Measurements from ENCODE around the gene NUBP1.
A peak's percentile ranks its signal among the peaks of the same experiment; 100 is the strongest.
"Not testable (repeated sequence)": the region's sequence is repeated elsewhere in the genome, so short reads cannot be mapped to it uniquely, and the experiment has no call there.

Gene NUBP1

GRCh38 chr16:10738231-10739077 lies 5.2 kb upstream of the NUBP1 start:
- TF ChIP-seq MAX (IDR thresholded peaks at IDR 0.05; ENCODE audit: low read depth, low read length) (no peak), MYC (IDR thresholded peaks at IDR 0.05; ENCODE audit: low read depth, low read length) (no peak), POLR2A (IDR thresholded peaks at IDR 0.05; ENCODE audit: extremely low read depth, insufficient read length) (no peak), CTCF (IDR thresholded peaks at IDR 0.05; ENCODE audit: low read depth, low read length) (no peak)
- peak; percentile 80 for DNase-seq (ENCODE audit: low read depth)
- H3K4me3 ChIP-seq (ENCODE audit: low read depth, low read length) = no peak overlapping the region

- no peak for DNase-seq (ENCODE audit: low read depth)
- no peak overlapping the region for H3K4me3 ChIP-seq (ENCODE audit: low read depth, low read length)
- no peak for TF ChIP-seq CTCF (IDR thresholded peaks at IDR 0.05; ENCODE audit: low read depth, low read length)
Observed at GRCh38 chr16:10740000-10740844, 3.4 kb upstream of the NUBP1 start.

GRCh38 chr16:10740845-10741208 lies 2.8 kb upstream of the NUBP1 start:
- no peak for DNase-seq (ENCODE audit: low read depth)
- H3K4me3 ChIP-seq (ENCODE audit: low read depth, low read length) = no peak overlapping the region
- TF ChIP-seq POLR2A (IDR thresholded peaks at IDR 0.05; ENCODE audit: extremely low read depth, insufficient read length) (no peak), MAX (IDR thresholded peaks at IDR 0.05; ENCODE audit: low read depth, low read length) (no peak), MYC (IDR thresholded peaks at IDR 0.05; ENCODE audit: low read depth, low read length) (no peak), CTCF (IDR thresholded peaks at IDR 0.05; ENCODE audit: low read depth, low read length) (no peak)

- DNase-seq (ENCODE audit: low read depth); H3K4me3 ChIP-seq (ENCODE audit: low read depth, low read length): not testable (repeated sequence)
Observed at GRCh38 chr16:10741249-10741648, 2.4 kb upstream of the NUBP1 start.

GRCh38 chr16:10741844-10742243 lies 1.8 kb upstream of the NUBP1 start:
- no peak overlapping the region for H3K4me3 ChIP-seq (ENCODE audit: low read depth, low read length)
- TF ChIP-seq POLR2A (IDR thresholded peaks at IDR 0.05; ENCODE audit: extremely low read depth, insufficient read length) (no peak), MAX (IDR thresholded peaks at IDR 0.05; ENCODE audit: low read depth, low read length) (no peak), MYC (IDR thresholded peaks at IDR 0.05; ENCODE audit: low read depth, low read length) (no peak), CTCF (IDR thresholded peaks at IDR 0.05; ENCODE audit: low read depth, low read length) (no peak)
- DNase-seq (ENCODE audit: low read depth) = no peak

GRCh38 chr16:10743227-10743609 lies 424 bp upstream of the NUBP1 start:
- TF ChIP-seq POLR2A (IDR thresholded peaks at IDR 0.05; ENCODE audit: extremely low read depth, insufficient read length) (no peak), CTCF (IDR thresholded peaks at IDR 0.05; ENCODE audit: low read depth, low read length) (no peak), MYC (IDR thresholded peaks at IDR 0.05; ENCODE audit: low read depth, low read length) (no peak), MAX (IDR thresholded peaks at IDR 0.05; ENCODE audit: low read depth, low read length) (no peak)
- peak overlapping the region; percentile 61 for H3K4me3 ChIP-seq (ENCODE audit: low read depth, low read length)
- DNase-seq (ENCODE audit: low read depth) = no peak

Data from NB4 (cell line).